HL-60 (cell line): Measurements from ENCODE around the gene MYLK4.

ENCODE experiments used
- POLR2AphosphoS5 ChIP-seq: IDR thresholded peaks from 2 replicates; pipeline ENCODE4 v1.6.1; 2012; ENCODE audit warnings: low read depth
- REST ChIP-seq: IDR thresholded peaks from 2 replicates; pipeline ENCODE4 v1.6.1; 2012; ENCODE audit warnings: low read depth; ENCODE audit not compliant: insufficient replicate concordance
- SPI1 ChIP-seq: IDR thresholded peaks from 2 replicates; pipeline ENCODE4 v1.6.1; 2012; ENCODE audit warnings: low read depth, mild to moderate bottlenecking, borderline replicate concordance
- TF ChIP-seq, protein P1 (sequence below): IDR thresholded peaks from one replicate; pipeline ENCODE4 v1.5.1; 2011; ENCODE audit warnings: low read length, control low read depth, inconsistent platforms; ENCODE audit not compliant: insufficient read depth

GRCh38 chr6:2626401-2626800 is 124.3 kb downstream of the MYLK4 start:
- TF ChIP-seq, protein P1, sequence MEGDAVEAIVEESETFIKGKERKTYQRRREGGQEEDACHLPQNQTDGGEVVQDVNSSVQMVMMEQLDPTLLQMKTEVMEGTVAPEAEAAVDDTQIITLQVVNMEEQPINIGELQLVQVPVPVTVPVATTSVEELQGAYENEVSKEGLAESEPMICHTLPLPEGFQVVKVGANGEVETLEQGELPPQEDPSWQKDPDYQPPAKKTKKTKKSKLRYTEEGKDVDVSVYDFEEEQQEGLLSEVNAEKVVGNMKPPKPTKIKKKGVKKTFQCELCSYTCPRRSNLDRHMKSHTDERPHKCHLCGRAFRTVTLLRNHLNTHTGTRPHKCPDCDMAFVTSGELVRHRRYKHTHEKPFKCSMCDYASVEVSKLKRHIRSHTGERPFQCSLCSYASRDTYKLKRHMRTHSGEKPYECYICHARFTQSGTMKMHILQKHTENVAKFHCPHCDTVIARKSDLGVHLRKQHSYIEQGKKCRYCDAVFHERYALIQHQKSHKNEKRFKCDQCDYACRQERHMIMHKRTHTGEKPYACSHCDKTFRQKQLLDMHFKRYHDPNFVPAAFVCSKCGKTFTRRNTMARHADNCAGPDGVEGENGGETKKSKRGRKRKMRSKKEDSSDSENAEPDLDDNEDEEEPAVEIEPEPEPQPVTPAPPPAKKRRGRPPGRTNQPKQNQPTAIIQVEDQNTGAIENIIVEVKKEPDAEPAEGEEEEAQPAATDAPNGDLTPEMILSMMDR: no peak
- TF ChIP-seq REST (no peak), POLR2AphosphoS5 (no peak), SPI1 (no peak)
